B cell (primary cell): Measurements from ENCODE around the gene EGLN2.

ENCODE experiments used
- EZH2 ChIP-seq: IDR thresholded peaks from 2 replicates; pipeline ENCODE4 v1.6.1; 2012; ENCODE audit warnings: borderline replicate concordance, low read depth, mild to moderate bottlenecking, moderate library complexity, low read length; ENCODE audit not compliant: insufficient read depth, poor library complexity, severe bottlenecking
- TF ChIP-seq, protein P1 (sequence below): fragments of 200-600 bp; IDR thresholded peaks from one replicate; pipeline ENCODE4 v1.8.0; 2022; ENCODE audit warnings: antibody characterized with exemption, mild to moderate bottlenecking

DNA sequence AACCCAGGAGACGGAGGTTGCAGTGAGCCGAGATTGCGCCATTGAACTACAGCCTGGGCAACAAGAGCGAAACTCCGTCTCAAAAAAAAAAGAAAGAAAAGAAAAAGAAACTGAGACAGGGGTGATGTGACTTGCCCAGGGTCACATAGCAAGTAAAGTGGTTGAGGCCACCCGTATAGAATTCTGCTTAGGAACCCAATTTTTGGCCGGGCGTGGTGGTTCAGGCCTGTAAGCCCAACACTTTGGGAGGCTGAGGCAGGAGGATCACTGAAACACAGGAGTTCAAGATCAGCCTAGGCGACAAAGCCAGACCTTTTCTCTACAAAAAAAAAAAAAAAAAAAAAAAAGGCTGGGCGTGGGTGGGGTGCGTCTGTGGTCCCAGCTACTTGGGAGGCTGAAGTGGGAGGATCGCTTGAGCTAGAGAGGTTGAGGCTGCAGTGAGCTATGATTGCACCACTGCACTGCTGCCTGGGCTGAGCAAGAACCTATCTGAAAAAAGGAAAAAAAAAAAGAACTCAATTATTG, 46.7 kb upstream of the EGLN2 start:
- TF ChIP-seq EZH2, result no peak
- TF ChIP-seq, protein P1, sequence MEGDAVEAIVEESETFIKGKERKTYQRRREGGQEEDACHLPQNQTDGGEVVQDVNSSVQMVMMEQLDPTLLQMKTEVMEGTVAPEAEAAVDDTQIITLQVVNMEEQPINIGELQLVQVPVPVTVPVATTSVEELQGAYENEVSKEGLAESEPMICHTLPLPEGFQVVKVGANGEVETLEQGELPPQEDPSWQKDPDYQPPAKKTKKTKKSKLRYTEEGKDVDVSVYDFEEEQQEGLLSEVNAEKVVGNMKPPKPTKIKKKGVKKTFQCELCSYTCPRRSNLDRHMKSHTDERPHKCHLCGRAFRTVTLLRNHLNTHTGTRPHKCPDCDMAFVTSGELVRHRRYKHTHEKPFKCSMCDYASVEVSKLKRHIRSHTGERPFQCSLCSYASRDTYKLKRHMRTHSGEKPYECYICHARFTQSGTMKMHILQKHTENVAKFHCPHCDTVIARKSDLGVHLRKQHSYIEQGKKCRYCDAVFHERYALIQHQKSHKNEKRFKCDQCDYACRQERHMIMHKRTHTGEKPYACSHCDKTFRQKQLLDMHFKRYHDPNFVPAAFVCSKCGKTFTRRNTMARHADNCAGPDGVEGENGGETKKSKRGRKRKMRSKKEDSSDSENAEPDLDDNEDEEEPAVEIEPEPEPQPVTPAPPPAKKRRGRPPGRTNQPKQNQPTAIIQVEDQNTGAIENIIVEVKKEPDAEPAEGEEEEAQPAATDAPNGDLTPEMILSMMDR, result no peak
